Osteoblast (primary cell): ENCODE measurements around the gene BCL2. TPM values are rescaled to one million over a fixed set of nuclear protein-coding genes. Genes with fewer than 3 reads are reported as not detected.

ENCODE experiments used
- DNase-seq: peaks from one replicate; pipeline ENCODE4 v3.0.0; 2011; ENCODE audit warnings: low spot score, mixed read lengths; ENCODE audit not compliant: insufficient read length; ENCODE audit errors: missing footprints
- H2AFZ ChIP-seq: 2 replicates; pipeline ENCODE4 v1.6.0; 2011; ENCODE audit warnings: mild to moderate bottlenecking, low read length
- H3K27ac ChIP-seq: 2 replicates; pipeline ENCODE4 v1.5.1; 2011; ENCODE audit warnings: mild to moderate bottlenecking, low read depth, low read length, moderate library complexity
- H3K27me3 ChIP-seq: 2 replicates; pipeline ENCODE4 v1.6.0; 2012; ENCODE audit warnings: mild to moderate bottlenecking, control low read depth, inconsistent platforms, low read length, moderate library complexity; ENCODE audit not compliant: insufficient read depth
- H3K36me3 ChIP-seq: 2 replicates; pipeline ENCODE4 v1.5.1; 2011; ENCODE audit warnings: mild to moderate bottlenecking, low read length, control low read depth, moderate library complexity; ENCODE audit not compliant: insufficient read depth
- H3K4me1 ChIP-seq: 2 replicates; pipeline ENCODE4 v1.5.1; 2011; ENCODE audit warnings: mild to moderate bottlenecking, low read length, control low read depth, moderate library complexity; ENCODE audit not compliant: insufficient read depth
- H3K4me2 ChIP-seq: 2 replicates; pipeline ENCODE4 v1.6.0; 2011; ENCODE audit warnings: mild to moderate bottlenecking, low read length; ENCODE audit not compliant: insufficient read depth
- H3K4me3 ChIP-seq: fragments of 200-600 bp; sonication (generic); 3 replicates; pipeline ENCODE4 v1.5.1; 2012; ENCODE audit warnings: mild to moderate bottlenecking, low read length, inconsistent platforms; ENCODE audit not compliant: insufficient read depth
- H3K79me2 ChIP-seq: 2 replicates; pipeline ENCODE4 v1.6.0; 2012; ENCODE audit warnings: mild to moderate bottlenecking, low read length, control low read depth, inconsistent platforms; ENCODE audit not compliant: insufficient read depth
- H3K9me3 ChIP-seq: 2 replicates; pipeline ENCODE4 v1.5.1; 2011; ENCODE audit warnings: low read depth, low read length, control low read depth
- H4K20me1 ChIP-seq: 2 replicates; pipeline ENCODE4 v1.6.0; 2012; ENCODE audit warnings: mild to moderate bottlenecking, low read length, control low read depth; ENCODE audit not compliant: insufficient read depth
- total RNA-seq: library from RNA; depleted of rRNA; stranded (reverse); fragments of >200 nt; gene quantifications from 2 replicates; pipeline ENCODE4 v1.2.3, GENCODE V29; 2012
- TF ChIP-seq, protein P1 (sequence below): IDR thresholded peaks from 2 replicates; pipeline ENCODE4 v1.5.1; 2011; ENCODE audit warnings: mild to moderate bottlenecking, low read depth, low read length, moderate library complexity; ENCODE audit errors: extremely low read depth

The BCL2 gene
- total RNA-seq, 1 donor = 11.9 TPM

DNA sequence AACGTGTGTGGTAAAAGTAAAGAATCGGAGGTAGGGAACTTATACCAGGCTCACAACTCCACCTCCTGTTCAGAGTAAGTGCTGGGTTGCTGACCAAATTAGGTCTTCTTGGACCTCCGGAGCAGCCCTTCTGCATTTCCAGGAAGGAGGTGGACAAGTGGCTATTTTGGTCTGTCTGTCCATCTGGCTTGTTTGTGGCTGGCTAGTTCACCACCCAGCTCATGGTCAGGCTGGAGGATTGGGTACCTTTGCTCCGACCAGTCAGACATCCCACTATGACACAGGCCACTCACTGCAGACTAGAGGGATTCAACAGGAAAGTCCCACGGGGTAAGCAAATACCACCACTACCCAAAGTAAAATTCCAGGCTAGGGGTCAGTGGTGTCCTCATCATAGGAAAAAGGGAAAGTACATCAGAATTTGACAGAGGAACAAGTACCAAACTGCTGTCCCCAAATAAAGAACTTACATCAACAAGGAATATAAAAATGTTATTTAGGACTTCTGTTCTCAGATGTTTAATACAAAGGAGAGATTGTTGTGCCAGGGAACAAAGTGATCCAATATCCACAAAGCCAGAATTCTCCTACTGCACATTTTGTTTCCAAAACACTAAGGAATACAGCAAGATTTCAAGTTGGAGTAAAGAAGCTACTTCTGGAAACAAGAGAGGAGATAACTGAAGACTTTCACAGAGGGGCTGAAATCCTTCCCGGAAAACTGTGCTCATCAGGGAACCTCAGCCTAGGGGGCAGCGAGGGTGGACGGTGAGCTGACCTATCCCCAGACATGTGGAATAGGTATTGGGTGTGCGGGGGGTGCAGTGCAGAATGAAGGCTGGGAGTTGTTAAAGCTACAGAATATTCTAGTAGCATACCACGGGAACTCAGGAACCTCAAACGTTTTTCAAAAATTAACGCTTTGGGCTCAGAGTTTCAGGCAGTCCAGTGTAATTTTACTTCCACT lies 56.9 kb downstream of the BCL2 start:
- Histone ChIP-seq H3K9me3 (no peaks in the 10 kb centered on the region), H3K4me1 (no peaks in the 10 kb centered on the region), H3K27me3 (no peaks in the 10 kb centered on the region), H4K20me1 (no peaks in the 10 kb centered on the region), H3K36me3 (no peaks in the 10 kb centered on the region), H3K27ac (no peak overlapping the region), H3K79me2 (no peaks in the 10 kb centered on the region), H3K4me3 (no peak overlapping the region), H2AFZ (no peak overlapping the region), H3K4me2 (no peak overlapping the region)
- no peak for DNase-seq
- TF ChIP-seq, protein P1, sequence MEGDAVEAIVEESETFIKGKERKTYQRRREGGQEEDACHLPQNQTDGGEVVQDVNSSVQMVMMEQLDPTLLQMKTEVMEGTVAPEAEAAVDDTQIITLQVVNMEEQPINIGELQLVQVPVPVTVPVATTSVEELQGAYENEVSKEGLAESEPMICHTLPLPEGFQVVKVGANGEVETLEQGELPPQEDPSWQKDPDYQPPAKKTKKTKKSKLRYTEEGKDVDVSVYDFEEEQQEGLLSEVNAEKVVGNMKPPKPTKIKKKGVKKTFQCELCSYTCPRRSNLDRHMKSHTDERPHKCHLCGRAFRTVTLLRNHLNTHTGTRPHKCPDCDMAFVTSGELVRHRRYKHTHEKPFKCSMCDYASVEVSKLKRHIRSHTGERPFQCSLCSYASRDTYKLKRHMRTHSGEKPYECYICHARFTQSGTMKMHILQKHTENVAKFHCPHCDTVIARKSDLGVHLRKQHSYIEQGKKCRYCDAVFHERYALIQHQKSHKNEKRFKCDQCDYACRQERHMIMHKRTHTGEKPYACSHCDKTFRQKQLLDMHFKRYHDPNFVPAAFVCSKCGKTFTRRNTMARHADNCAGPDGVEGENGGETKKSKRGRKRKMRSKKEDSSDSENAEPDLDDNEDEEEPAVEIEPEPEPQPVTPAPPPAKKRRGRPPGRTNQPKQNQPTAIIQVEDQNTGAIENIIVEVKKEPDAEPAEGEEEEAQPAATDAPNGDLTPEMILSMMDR = no peak

DNA sequence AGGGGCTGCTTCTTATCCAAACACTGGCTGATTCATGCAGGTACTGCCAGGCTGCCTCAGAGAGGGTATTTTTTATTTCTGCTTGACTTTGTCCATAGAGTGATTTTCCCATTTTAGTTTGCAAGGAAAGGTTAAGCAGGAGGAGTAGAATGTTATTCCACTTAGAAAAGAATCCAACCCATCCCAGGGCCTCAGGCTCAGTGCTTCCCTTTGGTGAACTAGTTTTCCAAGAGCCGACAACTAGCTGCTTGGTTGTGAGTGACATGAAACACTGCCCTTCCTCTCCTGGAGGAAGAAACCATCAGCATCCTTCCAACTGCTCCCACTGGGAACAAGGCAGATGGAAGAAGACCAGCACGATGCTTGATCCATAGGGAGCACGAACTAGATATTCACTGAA lies 58.5 kb downstream of the BCL2 start:
- TF ChIP-seq, protein P1 = no peak
- Histone ChIP-seq H3K27ac (no peak overlapping the region), H3K9me3 (no peaks in the 10 kb centered on the region), H3K27me3 (no peaks in the 10 kb centered on the region), H4K20me1 (no peaks in the 10 kb centered on the region), H3K4me3 (no peak overlapping the region), H3K79me2 (no peaks in the 10 kb centered on the region), H3K4me1 (no peaks in the 10 kb centered on the region), H3K36me3 (no peaks in the 10 kb centered on the region), H2AFZ (no peak overlapping the region), H3K4me2 (no peak overlapping the region)
- DNase-seq = no peak

DNA sequence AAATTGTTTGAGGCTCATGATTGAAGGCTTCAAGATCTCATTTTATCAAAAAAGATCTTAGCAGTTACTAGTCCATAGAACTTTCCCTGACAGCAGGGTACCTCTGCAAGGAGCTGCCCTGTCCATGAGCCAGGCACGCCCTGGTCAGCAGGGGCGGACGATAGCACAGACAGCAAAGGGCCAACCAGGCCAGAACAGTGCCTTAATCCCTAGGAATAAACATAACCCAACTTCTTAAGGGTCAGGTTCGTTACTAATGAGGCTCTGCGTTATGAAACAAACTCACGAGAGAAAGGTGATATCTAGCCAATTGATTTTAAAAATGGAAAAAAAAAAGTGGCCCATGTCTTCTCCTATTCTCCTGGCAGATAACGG lies 59.2 kb downstream of the BCL2 start:
- Histone ChIP-seq H3K4me1 (no peaks in the 10 kb centered on the region), H3K9me3 (no peaks in the 10 kb centered on the region), H3K27me3 (no peaks in the 10 kb centered on the region), H2AFZ (no peak overlapping the region), H3K79me2 (no peaks in the 10 kb centered on the region), H3K4me2 (no peak overlapping the region), H4K20me1 (no peaks in the 10 kb centered on the region), H3K36me3 (no peaks in the 10 kb centered on the region), H3K27ac (no peak overlapping the region), H3K4me3 (no peak overlapping the region)
- no peak for DNase-seq
- TF ChIP-seq, protein P1 = no peak

DNA sequence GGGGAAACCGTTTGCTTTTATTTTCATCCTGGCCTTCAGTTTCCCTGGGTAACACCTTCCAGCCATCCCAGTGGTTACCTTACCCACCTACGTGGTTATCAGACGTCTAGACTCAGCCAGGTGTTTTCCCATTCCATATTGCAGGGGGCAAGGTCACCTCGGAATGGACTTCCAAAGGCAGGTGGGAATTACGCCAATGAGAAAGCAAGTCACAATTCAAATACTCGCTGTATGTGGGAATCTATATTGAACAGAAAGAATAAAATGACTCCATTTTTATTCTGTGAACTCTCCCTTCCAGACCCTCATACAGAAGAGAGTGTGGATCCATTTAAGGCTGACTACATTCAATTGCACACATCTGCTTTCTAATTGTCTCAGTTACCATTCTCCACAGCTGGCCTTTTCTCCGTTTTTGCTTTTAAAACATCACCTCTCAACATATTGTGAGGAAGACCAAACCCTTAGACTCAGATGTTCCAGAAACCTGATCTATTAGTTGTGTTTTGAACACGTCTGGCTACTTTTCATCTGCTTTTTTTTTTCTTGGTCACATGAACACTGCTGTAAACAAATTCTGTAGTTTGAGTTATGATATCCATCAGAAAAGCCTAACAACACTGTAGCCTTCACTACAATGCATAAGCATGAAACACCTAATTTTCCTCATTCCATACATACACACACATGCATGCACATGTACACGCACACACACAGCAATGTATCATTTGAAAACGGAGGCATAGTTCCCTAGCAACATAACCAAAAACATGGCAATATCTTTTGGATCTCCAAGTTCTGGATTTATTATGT lies 59.8 kb downstream of the BCL2 start:
- H3K27me3 ChIP-seq = no peaks in the 10 kb centered on the region
- no peaks in the 10 kb centered on the region for H4K20me1 ChIP-seq
- H3K4me2 ChIP-seq = no peak overlapping the region
- H3K79me2 ChIP-seq = no peaks in the 10 kb centered on the region
- H2AFZ ChIP-seq = no peak overlapping the region
- no peak for DNase-seq
- TF ChIP-seq, protein P1 = no peak
- no peaks in the 10 kb centered on the region for H3K4me1 ChIP-seq
- no peaks in the 10 kb centered on the region for H3K36me3 ChIP-seq
- H3K4me3 ChIP-seq = no peak overlapping the region
- no peak overlapping the region for H3K27ac ChIP-seq
- H3K9me3 ChIP-seq = no peaks in the 10 kb centered on the region
